CD4-positive, alpha-beta T cell treated with Interleukin-10 for 1 hour (primary cell): Measurements from ENCODE around the gene FAS.

Experiments
- DNase-seq: peaks from one replicate; pipeline ENCODE4 v3.0.0-alpha.2; 2020

FAS gene

GRCh38 chr10:88990384-88991160, at the start of gene FAS:
Gene FAS, plus strand, starts transcription at chr10:88990798. Its CDS starts 79 bp downstream, at chr10:88990877.
- peak; percentile 90 for DNase-seq

GRCh38 chr10:88941026-88941425, 49.6 kb upstream of the FAS start:
- no peak for DNase-seq

GRCh38 chr10:88943778-88944177, 46.8 kb upstream of the FAS start:
- no peak for DNase-seq

DNA sequence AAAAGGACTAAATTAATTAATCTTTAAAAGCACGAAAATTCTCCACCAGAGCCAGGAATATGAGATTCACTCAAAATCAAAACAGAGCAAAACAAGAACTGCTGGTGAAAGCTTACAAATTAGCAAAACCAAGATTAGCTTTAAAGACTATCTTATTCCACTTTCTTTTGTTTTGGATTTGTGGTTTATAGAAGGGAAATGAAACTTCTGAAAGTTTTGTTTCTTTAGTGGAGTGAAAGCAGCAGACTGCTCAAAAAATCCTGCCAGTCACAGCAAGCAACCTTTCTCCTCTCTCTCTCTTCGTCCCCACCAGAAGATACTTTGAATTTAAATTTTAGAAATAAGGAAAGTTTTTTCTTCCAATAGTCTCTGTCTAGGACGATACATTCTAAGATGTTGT, 45.8 kb upstream of the FAS start:
- DNase-seq, result no peak

GRCh38 chr10:88946200-88946599, 44.4 kb upstream of the FAS start:
- no peak for DNase-seq

DNA sequence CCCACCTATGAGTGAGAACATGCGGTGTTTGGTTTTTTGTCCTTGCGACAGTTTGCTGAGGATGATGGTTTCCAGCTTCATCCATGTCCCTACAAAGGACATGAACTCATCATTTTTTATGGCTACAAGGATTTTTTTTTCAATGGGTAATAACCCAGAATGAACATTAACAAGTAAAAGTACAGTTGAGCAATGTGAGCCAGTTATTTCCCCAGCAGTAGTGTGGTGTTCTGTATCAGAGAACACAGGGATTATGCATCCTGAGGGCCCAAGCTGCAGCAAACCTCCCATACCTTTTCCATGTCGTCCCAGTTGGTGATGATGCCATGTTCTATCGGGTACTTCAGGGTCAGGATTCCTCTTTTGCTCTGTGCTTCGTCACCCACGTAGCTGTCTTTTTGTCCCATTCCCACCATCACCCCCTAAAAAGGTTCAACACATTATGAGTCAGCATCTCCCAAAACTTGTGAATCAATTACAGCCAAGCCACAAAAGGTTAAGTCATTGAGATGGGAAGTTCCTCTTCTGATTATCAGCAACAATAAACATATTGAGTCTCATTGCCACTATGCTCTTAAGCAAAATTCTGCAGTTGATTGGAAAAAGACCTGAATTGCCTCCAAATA, 43.5 kb upstream of the FAS start:
- no peak for DNase-seq

- no peak for DNase-seq
Measured at GRCh38 chr10:88949051-88949450, 41.5 kb upstream of the FAS start.

GRCh38 chr10:88949912-88950837, 40.4 kb upstream of the FAS start:
- DNase-seq, result no peak

GRCh38 chr10:88952647-88953111, 37.9 kb upstream of the FAS start, which contains the start of gene ACTA2:
Gene ACTA2, minus strand, starts transcription at chr10:88952773. Its CDS starts 3,843 bp downstream, at chr10:88948930.
- no peak for DNase-seq

DNA sequence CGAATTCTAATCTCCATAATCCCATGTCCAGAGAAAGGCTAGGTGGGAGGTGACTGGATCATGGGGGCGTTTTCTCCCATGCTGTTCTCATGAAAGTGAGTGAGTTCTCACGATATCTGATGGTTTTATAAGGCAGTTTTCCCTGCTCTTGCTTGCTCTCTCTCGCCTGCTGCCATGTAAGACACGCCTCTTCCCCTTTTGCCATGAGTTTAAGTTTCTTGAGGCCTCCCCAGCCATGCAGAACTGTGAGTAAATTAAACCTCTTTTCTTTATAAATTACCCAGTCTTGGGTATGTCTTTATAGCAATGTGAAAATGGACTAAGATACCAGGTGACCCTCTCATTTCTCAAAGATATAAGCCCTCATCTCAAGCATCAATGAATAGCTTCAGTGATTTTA, 36.9 kb upstream of the FAS start:
- no peak for DNase-seq

GRCh38 chr10:88954458-88955083, 36.0 kb upstream of the FAS start:
- DNase-seq, result no peak

DNA sequence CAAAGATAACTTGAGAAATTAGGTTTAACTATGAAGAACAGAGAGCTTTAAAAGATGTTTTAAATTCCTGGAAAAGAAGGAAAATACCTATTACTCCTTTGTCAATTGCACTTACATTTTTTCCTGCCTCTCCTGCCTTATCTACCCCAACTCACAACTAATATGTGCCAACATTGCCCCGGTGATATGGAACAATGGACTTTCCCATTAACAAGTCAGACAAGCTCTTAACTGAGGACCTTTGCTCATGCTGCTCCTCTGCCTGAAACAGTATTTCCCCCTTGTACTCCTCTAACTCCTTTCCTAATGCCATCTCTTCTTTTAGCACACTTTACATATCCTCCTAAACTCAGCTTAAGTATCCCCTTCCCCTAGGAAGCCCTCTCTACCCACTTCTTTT, 33.2 kb upstream of the FAS start:
- no peak for DNase-seq

DNA sequence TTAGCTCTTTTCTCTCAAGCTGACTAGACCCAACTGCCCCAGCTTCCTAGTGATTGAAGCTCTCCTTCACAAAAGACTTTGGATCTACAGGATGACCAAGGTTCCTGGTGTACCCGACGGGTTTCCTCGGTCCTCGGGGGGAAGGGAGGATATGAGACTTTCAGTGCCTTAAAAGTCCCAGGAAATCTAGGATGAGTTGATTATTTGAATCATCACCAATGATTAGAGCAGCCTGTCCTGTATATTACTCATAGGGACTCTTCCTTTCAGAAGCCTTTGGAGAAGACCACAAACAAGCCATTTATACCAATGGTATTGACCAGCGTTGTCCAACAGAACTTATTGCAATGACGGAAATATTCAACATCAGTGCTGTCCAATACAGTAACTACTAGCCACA, 31.9 kb upstream of the FAS start:
- DNase-seq, result no peak

- DNase-seq, result no peak
Measured at GRCh38 chr10:88960802-88961201, 29.8 kb upstream of the FAS start.

- no peak for DNase-seq
Measured at GRCh38 chr10:88961266-88961665, 29.3 kb upstream of the FAS start.

DNA sequence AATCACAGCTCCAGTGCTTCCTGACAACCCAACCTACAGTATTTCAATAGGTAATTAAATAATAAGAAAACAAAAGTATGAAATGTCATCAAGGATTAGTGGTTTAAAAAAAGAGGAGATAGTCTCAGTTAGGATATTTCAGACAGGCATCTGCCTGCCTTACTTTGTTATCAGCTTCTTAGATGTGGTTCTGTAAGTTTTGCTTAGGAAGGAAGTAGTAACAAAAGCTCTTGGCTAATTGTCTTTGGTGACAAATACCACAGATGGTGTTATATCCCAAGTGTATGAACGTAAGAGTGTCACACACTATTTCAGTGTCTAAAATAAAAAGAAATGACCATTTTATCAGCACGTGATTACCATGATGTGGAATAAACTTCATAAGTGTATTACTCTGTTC, 28.3 kb upstream of the FAS start:
- DNase-seq, result peak; percentile 45

DNA sequence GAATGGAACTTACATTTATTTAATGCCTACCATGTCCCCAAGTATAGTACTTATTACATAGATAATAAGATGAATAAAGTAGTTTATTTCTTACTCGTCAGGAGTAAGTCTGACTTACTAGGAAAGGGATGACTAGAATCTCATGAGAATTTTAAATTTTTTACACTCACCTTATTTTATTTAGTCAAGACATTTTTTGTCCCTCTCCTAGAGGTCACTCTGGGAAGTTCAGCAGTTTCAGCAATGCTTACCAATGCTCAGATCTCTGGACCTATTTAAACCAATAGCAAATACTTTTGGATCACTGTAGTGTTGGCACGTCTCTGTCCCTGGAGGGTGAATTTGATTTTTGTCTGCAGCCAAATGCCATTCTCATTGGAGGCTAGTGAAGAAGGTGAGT, 27.3 kb upstream of the FAS start:
- DNase-seq, result no peak

DNA sequence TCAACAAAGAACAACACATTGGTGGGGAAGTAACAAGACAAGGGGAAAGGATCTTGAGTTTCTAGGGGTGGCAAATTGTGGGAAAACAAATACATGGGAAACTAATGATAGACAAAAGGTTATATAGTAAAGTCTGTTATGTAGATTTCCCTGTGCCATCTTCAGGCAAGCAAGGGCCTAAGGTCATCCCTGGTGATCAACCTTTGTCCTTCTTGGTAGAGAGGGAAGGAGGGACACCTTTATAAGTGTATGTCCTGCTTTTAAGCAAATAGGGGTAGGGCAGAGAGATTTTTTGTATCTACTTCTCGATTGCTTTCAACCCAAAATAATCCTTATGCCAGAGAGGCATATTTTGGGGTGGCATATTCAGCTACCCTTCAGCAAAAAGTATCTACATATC, 26.2 kb upstream of the FAS start:
- DNase-seq, result no peak

DNA sequence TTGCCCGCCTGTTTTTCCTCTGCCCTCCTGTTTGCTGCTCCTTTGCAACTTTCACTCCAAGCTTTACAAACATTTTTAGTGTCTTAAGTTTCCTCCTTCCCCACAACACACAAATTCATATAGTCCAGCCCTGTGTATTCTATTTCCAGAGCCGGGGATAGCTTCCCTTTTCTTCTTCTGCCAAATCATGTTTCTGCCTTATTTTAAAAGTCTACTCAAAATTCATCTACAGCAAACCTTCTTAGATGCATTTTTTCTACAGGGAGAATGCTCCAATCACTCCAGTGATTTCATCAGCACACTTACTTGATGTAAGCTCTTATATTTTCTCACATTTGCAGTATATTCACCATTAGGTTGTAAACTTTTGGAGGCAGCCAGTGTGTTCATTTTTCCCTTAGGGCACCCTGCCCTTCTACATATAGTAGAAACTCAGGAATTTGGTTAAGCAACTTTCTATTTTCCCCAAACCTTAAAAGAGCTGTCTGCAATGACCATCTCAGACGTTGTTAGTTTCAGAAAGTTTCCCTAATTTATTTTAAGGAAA, 25.7 kb upstream of the FAS start:
- DNase-seq, result no peak

- no peak for DNase-seq
Measured at GRCh38 chr10:88966797-88967196, 23.8 kb upstream of the FAS start.

DNA sequence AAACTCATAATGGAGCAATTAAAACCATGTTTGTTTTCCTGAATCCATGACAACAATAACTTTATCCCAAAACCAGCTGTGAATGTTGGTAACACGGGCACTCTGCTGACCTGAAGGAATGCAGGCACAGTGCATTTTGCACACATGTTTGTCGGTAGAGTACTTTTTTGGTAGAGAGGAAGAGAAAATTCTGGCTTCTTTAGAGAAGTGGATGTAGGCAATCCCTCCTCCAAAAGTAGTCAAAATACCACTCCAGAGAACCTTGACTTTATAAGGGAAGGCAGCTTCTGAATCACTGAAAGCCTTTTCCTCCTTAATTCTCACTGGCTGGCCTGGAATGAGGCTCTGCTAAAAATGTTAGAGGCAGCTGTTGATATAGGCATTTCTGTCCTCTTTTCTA, 22.2 kb upstream of the FAS start:
- no peak for DNase-seq

GRCh38 chr10:88971221-88972061, 19.2 kb upstream of the FAS start:
- no peak for DNase-seq
